Stomach (tissue), 9 donors: ENCODE results near the gene TRIO. TPM values are rescaled to one million over a fixed set of nuclear protein-coding genes. Genes with fewer than 3 reads are reported as not detected.

Experiments
- DNase-seq, 2 donors: peaks; one replicate each; pipeline versions ENCODE4 v3.0.0 to v3.0.0-alpha.2; 2013 to 2019
- H3K27ac ChIP-seq, 5 donors: fragments of 200-600 bp in 4 of 5; sonication (generic) in 4 of 5; one replicate each; pipeline ENCODE4 v1.5.1; 2013 to 2019; ENCODE audit warnings: mild to moderate bottlenecking in 1 of 5, moderate library complexity in 1 of 5
- H3K27me3 ChIP-seq, 3 donors: fragments of 200-600 bp; sonication (generic); one replicate each; pipeline ENCODE4 v1.5.1; 2017 to 2019; ENCODE audit warnings: mixed run types in 1 of 3
- H3K36me3 ChIP-seq, 4 donors: fragments of 200-600 bp; sonication (generic); 1 replicate in 3 of 4; 2 replicates in 1 of 4; pipeline ENCODE4 v1.5.1; 2016 to 2019
- H3K4me1 ChIP-seq, 4 donors: fragments of 200-600 bp; sonication (generic); one replicate each; pipeline ENCODE4 v1.5.1; 2016 to 2019
- H3K4me3 ChIP-seq, 4 donors: fragments of 200-600 bp; sonication (generic) in 3 of 4; one replicate each; pipeline ENCODE4 v1.5.1; 2016 to 2019; ENCODE audit warnings: mild to moderate bottlenecking in 1 of 4
- H3K9me3 ChIP-seq, 4 donors: fragments of 200-600 bp; sonication (generic); one replicate each; pipeline ENCODE4 v1.5.1; 2016 to 2019
- CTCF ChIP-seq, 7 experiments: fragments of 450-650 bp in 4 of 7; fragments of 200-600 bp in 3 of 7; sonication (generic) in 3 of 7; IDR thresholded peaks; one replicate each; pipeline ENCODE4 v1.5.1; 2016 to 2019; ENCODE audit warnings: antibody characterized with exemption in 7 of 7, control low read depth in 2 of 7, mild to moderate bottlenecking in 1 of 7
- EP300 ChIP-seq: sonication (generic); formaldehyde crosslinking; IDR thresholded peaks from one replicate; pipeline ENCODE4 v1.6.1; 2017; ENCODE audit warnings: antibody characterized with exemption
- POLR2A ChIP-seq, 4 donors: fragments of 450-650 bp; IDR thresholded peaks; one replicate each; pipeline ENCODE4 v1.6.1; 2016; ENCODE audit warnings: antibody characterized with exemption in 4 of 4, control low read depth in 2 of 4, mild to moderate bottlenecking in 1 of 4, moderate library complexity in 1 of 4
- POLR2AphosphoS5 ChIP-seq, 3 donors: sonication (generic); formaldehyde crosslinking; IDR thresholded peaks; one replicate each; pipeline ENCODE4 v1.6.1; 2016; ENCODE audit warnings: antibody characterized with exemption in 3 of 3
- WGBS, 5 donors: extraction: QIAGEN DNeasy Blood & Tissue Kit in 3 of 5; methylation state at CpG; one replicate each; pipeline versions ENCODE4 v1.1.5 to v1.1.7; 2013 to 2018; 5-methylcytosine and 5-hydroxymethylcytosine counted together
- intact Hi-C: fragments of 100-400 bp; cut with DNase I; formaldehyde crosslinking; loops from one replicate; pipeline ENCODE4 v1.15.1; 2023; ENCODE audit warnings: low total_unique reads
- polyA plus RNA-seq, 3 donors: library from polyadenylated mRNA; stranded (reverse); fragments of 200-250 nt; gene quantifications; one replicate each; pipeline ENCODE4 v1.2.3, GENCODE V29; 2013
- total RNA-seq, 5 donors: library from RNA; depleted of rRNA; stranded (reverse); fragments of >200 nt; gene quantifications; one replicate each; pipeline versions ENCODE4 v1.1.0 to v1.2.3, GENCODE V29; 2014 to 2016
- donor health status: healthy with polysubstance abuse.
- donor health status: Bipolar disorder and iron deficiency.
- donor health status: healthy.

Gene TRIO
- total and polyA plus RNA-seq, 8 donors = 9.9 to 558 (median 127) TPM

GRCh38 chr5:14513266-14513665 is 370.1 kb downstream of the TRIO start:
- Histone ChIP-seq H3K27ac (no peak overlapping the region), H3K27me3 (no peaks in the 10 kb centered on the region), H3K4me1 (no peaks in the 10 kb centered on the region), H3K9me3 (peaks cover 0 to 7% (median 0%) of the 10 kb centered on the region in 4 donors), H3K36me3 (peaks cover 5 to 15% (median 9%) of the 10 kb centered on the region in 4 donors), H3K4me3 (no peak overlapping the region)
- 55 to 78% (median 67%) methylated on average over 12 of the region's 12 CpGs for WGBS, 5 donors
- DNase-seq = no peak
- intact Hi-C loops = no loop called here
- TF ChIP-seq POLR2AphosphoS5 (IDR thresholded peaks at IDR 0.05) = no peak
- no peak for TF ChIP-seq POLR2A (IDR thresholded peaks at IDR 0.05)
- TF ChIP-seq EP300 = no peak
- no peak for TF ChIP-seq CTCF (IDR thresholded peaks at IDR 0.05)

- no peak overlapping the region for H3K4me3 ChIP-seq
- TF ChIP-seq POLR2A (IDR thresholded peaks at IDR 0.05) (no peak), CTCF (IDR thresholded peaks at IDR 0.05) (no peak), POLR2AphosphoS5 (IDR thresholded peaks at IDR 0.05) (no peak), EP300 (no peak)
- peaks cover 0 to 7% (median 0%) of the 10 kb centered on the region in 4 donors for H3K9me3 ChIP-seq
- no peaks in the 10 kb centered on the region for H3K36me3 ChIP-seq
- no peak overlapping the region for H3K27ac ChIP-seq
- WGBS, 5 donors = 35 to 49% (median 45%) methylated on average over 3 of the region's 3 CpGs
- intact Hi-C loops = no loop called here
- no peaks in the 10 kb centered on the region for H3K4me1 ChIP-seq
- H3K27me3 ChIP-seq = no peaks in the 10 kb centered on the region
- no peak for DNase-seq
Observed at GRCh38 chr5:14516901-14517300, 373.8 kb downstream of the TRIO start.

- WGBS, 5 donors = 92 to 99% (median 96%) methylated on average over 7 of the region's 7 CpGs
- no peaks in the 10 kb centered on the region for H3K27me3 ChIP-seq
- DNase-seq = no peak
- peaks cover 0 to 7% (median 0%) of the 10 kb centered on the region in 4 donors for H3K9me3 ChIP-seq
- no peaks in the 10 kb centered on the region for H3K36me3 ChIP-seq
- no peak overlapping the region for H3K4me3 ChIP-seq
- peaks cover 0 to 4% (median 0%) of the 10 kb centered on the region in 4 donors for H3K4me1 ChIP-seq
- TF ChIP-seq CTCF (IDR thresholded peaks at IDR 0.05) (no peak), EP300 (no peak), POLR2A (IDR thresholded peaks at IDR 0.05) (no peak), POLR2AphosphoS5 (IDR thresholded peaks at IDR 0.05) (no peak)
- intact Hi-C loops = no loop called here
- no peak overlapping the region for H3K27ac ChIP-seq
Observed at GRCh38 chr5:14518638-14519037, 375.5 kb downstream of the TRIO start.

- WGBS, 5 donors = 78 to 93% (median 91%) methylated on average over 10 of the region's 10 CpGs
- intact Hi-C loops = no loop called here
- TF ChIP-seq POLR2A (IDR thresholded peaks at IDR 0.05) (no peak), EP300 (no peak), CTCF (IDR thresholded peaks at IDR 0.05) (no peak), POLR2AphosphoS5 (IDR thresholded peaks at IDR 0.05) (no peak)
Observed at GRCh38 chr5:14521748-14522147, 378.6 kb downstream of the TRIO start.

More at GRCh38 chr5:14521748-14522147, 378.6 kb downstream of the TRIO start:
- Histone ChIP-seq H3K36me3 (no peaks in the 10 kb centered on the region), H3K4me1 (peaks cover 0 to 5% (median 0%) of the 10 kb centered on the region in 4 donors), H3K9me3 (no peaks in the 10 kb centered on the region), H3K4me3 (no peak overlapping the region), H3K27ac (no peak overlapping the region), H3K27me3 (no peaks in the 10 kb centered on the region)
- DNase-seq = no peak
